HepG2 (cell line): ENCODE data around the gene DHRS1. TPM values are rescaled to one million over a fixed set of nuclear protein-coding genes. Genes with fewer than 3 reads are reported as not detected.

Source experiments
- DNMT1 ChIP-seq: sonication (generic); formaldehyde crosslinking; IDR thresholded peaks from 2 replicates; pipeline ENCODE4 v1.5.1; 2020; ENCODE audit warnings: mild to moderate bottlenecking, missing genetic modification reagents
- ETS1 ChIP-seq: sonication (generic); formaldehyde crosslinking; IDR thresholded peaks from 2 replicates; pipeline ENCODE4 v1.4.0; 2020; ENCODE audit warnings: missing genetic modification reagents
- HIC2 ChIP-seq: sonication (generic); formaldehyde crosslinking; IDR thresholded peaks from 2 replicates; pipeline ENCODE4 v1.9.0; 2022; ENCODE audit warnings: low read depth, missing genetic modification reagents
- KDM3A ChIP-seq: IDR thresholded peaks from 2 replicates; pipeline ENCODE4 v1.6.1; 2018; ENCODE audit warnings: low read depth, missing compliant biosample characterization
- NFYC ChIP-seq: IDR thresholded peaks from 2 replicates; pipeline ENCODE4 v1.6.1; 2016; ENCODE audit warnings: missing genetic modification reagents, missing compliant biosample characterization
- RNF219 ChIP-seq: sonication (generic); formaldehyde crosslinking; IDR thresholded peaks from 2 replicates; pipeline ENCODE4 v1.5.0; 2020; ENCODE audit warnings: mild to moderate bottlenecking, missing genetic modification reagents
- ZNF142 ChIP-seq: sonication (generic); formaldehyde crosslinking; IDR thresholded peaks from 2 replicates; pipeline ENCODE4 v1.4.0; 2020; ENCODE audit warnings: missing genetic modification reagents
- ZNF230 ChIP-seq: sonication (generic); formaldehyde crosslinking; IDR thresholded peaks from 2 replicates; pipeline ENCODE4 v1.4.0; 2020; ENCODE audit warnings: mild to moderate bottlenecking, missing genetic modification reagents
- ZNF740 ChIP-seq: sonication (generic); formaldehyde crosslinking; IDR thresholded peaks from 2 replicates; pipeline ENCODE4 v1.4.0; 2020; ENCODE audit warnings: missing genetic modification reagents
- polyA plus RNA-seq, 8 experiments: library from polyadenylated mRNA; depleted of rRNA in 3 of 8; stranded (reverse) in 7 of 8; unstranded in 1 of 8; fragments of >200 nt; fragmentation: Illumina TruSeq in 4 of 8; extraction: Trizol in 4 of 8; gene quantifications; 2 replicates each; pipeline versions ENCODE4 v1.2.1 to v1.2.3, GENCODE V29; 2011 to 2016; ENCODE audit warnings: low read depth in 4 of 8, missing spikeins in 1 of 8, mixed read lengths in 1 of 8; ENCODE audit not compliant: insufficient read depth in 1 of 8
- total RNA-seq, 5 experiments: library from RNA; depleted of rRNA; stranded (reverse); fragments of >200 nt; fragmentation: Illumina TruSeq; extraction: Trizol; gene quantifications; 2 replicates each; pipeline ENCODE4 v1.2.3, GENCODE V29; 2016; ENCODE audit warnings: low read depth in 1 of 5
- TF ChIP-seq, protein P1 (sequence below): sonication (generic); formaldehyde crosslinking; IDR thresholded peaks from 2 replicates; pipeline ENCODE4 v1.4.0; 2020; ENCODE audit warnings: missing genetic modification reagents, borderline replicate concordance
- TF ChIP-seq, protein P2 (sequence below): IDR thresholded peaks from 2 replicates; pipeline ENCODE4 v1.6.1; 2016; ENCODE audit warnings: mild to moderate bottlenecking
- TF ChIP-seq, protein P3 (sequence below): sonication (generic); formaldehyde crosslinking; IDR thresholded peaks from 2 replicates; pipeline ENCODE4 v1.5.1; 2020; ENCODE audit warnings: missing genetic modification reagents, mild to moderate bottlenecking, borderline replicate concordance

The DHRS1 gene
- total and polyA plus RNA-seq, 2 of the 13 experiments (the other 11 are each of a cell fraction or from before 2014, with no cell fraction given), result 49.8 to 60.8 TPM

- TF ChIP-seq ETS1 (CRISPR knock-in tag) (no peak), ZNF230 (CRISPR knock-in tag) (peak; percentile 98), HIC2 (CRISPR knock-in tag) (peak; percentile 86), NFYC (CRISPR knock-in tag) (peak; percentile 53), KDM3A (CRISPR knock-in tag) (peak; percentile 87; the same call in 1 of the 2 replicates), ZNF740 (CRISPR knock-in tag) (no peak), ZNF142 (CRISPR knock-in tag) (peak; percentile 32; the same call in 1 of the 2 replicates), RNF219 (CRISPR knock-in tag) (no peak), DNMT1 (peak; percentile 99)
- TF ChIP-seq, protein P1, sequence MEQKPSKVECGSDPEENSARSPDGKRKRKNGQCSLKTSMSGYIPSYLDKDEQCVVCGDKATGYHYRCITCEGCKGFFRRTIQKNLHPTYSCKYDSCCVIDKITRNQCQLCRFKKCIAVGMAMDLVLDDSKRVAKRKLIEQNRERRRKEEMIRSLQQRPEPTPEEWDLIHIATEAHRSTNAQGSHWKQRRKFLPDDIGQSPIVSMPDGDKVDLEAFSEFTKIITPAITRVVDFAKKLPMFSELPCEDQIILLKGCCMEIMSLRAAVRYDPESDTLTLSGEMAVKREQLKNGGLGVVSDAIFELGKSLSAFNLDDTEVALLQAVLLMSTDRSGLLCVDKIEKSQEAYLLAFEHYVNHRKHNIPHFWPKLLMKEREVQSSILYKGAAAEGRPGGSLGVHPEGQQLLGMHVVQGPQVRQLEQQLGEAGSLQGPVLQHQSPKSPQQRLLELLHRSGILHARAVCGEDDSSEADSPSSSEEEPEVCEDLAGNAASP, result no peak; the same call in 1 of the 2 replicates
- TF ChIP-seq, protein P2, sequence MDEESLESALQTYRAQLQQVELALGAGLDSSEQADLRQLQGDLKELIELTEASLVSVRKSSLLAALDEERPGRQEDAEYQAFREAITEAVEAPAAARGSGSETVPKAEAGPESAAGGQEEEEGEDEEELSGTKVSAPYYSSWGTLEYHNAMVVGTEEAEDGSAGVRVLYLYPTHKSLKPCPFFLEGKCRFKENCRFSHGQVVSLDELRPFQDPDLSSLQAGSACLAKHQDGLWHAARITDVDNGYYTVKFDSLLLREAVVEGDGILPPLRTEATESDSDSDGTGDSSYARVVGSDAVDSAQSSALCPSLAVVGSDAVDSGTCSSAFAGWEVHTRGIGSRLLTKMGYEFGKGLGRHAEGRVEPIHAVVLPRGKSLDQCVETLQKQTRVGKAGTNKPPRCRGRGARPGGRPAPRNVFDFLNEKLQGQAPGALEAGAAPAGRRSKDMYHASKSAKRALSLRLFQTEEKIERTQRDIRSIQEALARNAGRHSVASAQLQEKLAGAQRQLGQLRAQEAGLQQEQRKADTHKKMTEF (CRISPR knock-in tag), result peak; percentile 87; the same call in 1 of the 2 replicates
- TF ChIP-seq, protein P3, sequence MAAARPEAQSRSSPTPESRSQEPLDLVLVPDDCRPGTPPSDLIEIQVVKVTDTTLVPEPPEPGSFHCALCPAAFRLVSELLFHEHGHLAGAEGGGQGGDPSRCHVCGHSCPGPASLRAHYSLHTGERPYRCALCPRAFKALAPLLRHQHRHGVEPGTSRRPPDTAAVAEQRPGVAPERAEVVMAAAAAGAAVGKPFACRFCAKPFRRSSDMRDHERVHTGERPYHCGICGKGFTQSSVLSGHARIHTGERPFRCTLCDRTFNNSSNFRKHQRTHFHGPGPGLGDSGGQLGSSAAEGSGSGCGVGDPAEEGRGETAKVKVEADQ (CRISPR knock-in tag), result peak; percentile 91
Measured at GRCh38 chr14:24332268-24332993, 32.9 kb upstream of the DHRS1 start (continued).
